WTC11 (cell line): ENCODE data around the gene OSBPL6. TPM values are rescaled to one million over a fixed set of nuclear protein-coding genes. Genes with fewer than 3 reads are reported as not detected.

Experiments
- ATAC-seq: fragments of 200-7000 bp; cut with Tn5 transposase; 2 replicates; pipeline ENCODE4 v1.10.0; 2021; ENCODE audit warnings: mild to moderate bottlenecking, moderate library complexity
- CTCF ChIA-PET: fragments of 300-600 bp; sonication (Branson Sonifier 250); formaldehyde crosslinking; loops from one replicate; lab custom pipeline; 2021; ENCODE audit warnings: antibody characterized with exemption; lab: Charles Lee
- POLR2A ChIA-PET: fragments of 350-600 bp; sonication (Branson Sonifier 250); formaldehyde crosslinking; loops from one replicate; lab custom pipeline; 2021; ENCODE audit warnings: antibody characterized with exemption; lab: Charles Lee
- DNase-seq: peaks from one replicate; pipeline ENCODE4 v3.0.0; 2021; ENCODE audit warnings: low spot score
- H3K27ac Mint-ChIP-seq: 2 replicates; pipeline ENCODE4 v1.8.0; 2021; ENCODE audit warnings: mixed read lengths
- H3K27me3 Mint-ChIP-seq: 2 replicates; pipeline ENCODE4 v1.8.0; 2021; ENCODE audit warnings: low read depth, mild to moderate bottlenecking, moderate library complexity, mixed read lengths
- H3K36me3 Mint-ChIP-seq: 2 replicates; pipeline ENCODE4 v1.8.0; 2021; ENCODE audit warnings: mixed read lengths
- H3K4me1 Mint-ChIP-seq: 2 replicates; pipeline ENCODE4 v1.8.0; 2022; ENCODE audit warnings: mixed read lengths
- H3K4me3 Mint-ChIP-seq: 2 replicates; pipeline ENCODE4 v1.8.0; 2021; ENCODE audit warnings: mild to moderate bottlenecking, moderate library complexity, mixed read lengths
- H3K9me3 Mint-ChIP-seq: 2 replicates; pipeline ENCODE4 v1.8.0; 2021; ENCODE audit warnings: mixed read lengths
- ERG ChIP-seq: fragments of 250-450 bp; sonication (Bioruptor Pico); IDR thresholded peaks from 2 replicates; pipeline ENCODE4 v1.8.0; 2021; ENCODE audit warnings: mild to moderate bottlenecking
- FOXK1 ChIP-seq: sonication (generic); formaldehyde crosslinking; IDR thresholded peaks from 2 replicates; pipeline ENCODE4 v1.8.0; 2022; ENCODE audit warnings: mild to moderate bottlenecking, moderate library complexity, missing genetic modification reagents
- HMGA2 ChIP-seq: fragments of 250-450 bp; sonication (Bioruptor Pico); IDR thresholded peaks from 2 replicates; pipeline ENCODE4 v1.4.0; 2021; ENCODE audit warnings: mild to moderate bottlenecking, moderate library complexity
- HMGXB4 ChIP-seq: sonication (generic); formaldehyde crosslinking; IDR thresholded peaks from 2 replicates; pipeline ENCODE4 v1.8.1; 2023; ENCODE audit warnings: mild to moderate bottlenecking, moderate library complexity, missing genetic modification reagents
- JUN ChIP-seq: sonication (generic); formaldehyde crosslinking; IDR thresholded peaks from 2 replicates; pipeline ENCODE4 v1.8.0; 2023; ENCODE audit warnings: mild to moderate bottlenecking, missing genetic modification reagents
- KAT7 ChIP-seq: sonication (generic); formaldehyde crosslinking; IDR thresholded peaks from 2 replicates; pipeline ENCODE4 v1.8.1; 2023; ENCODE audit warnings: missing genetic modification reagents, mild to moderate bottlenecking, borderline replicate concordance
- MYBL2 ChIP-seq: sonication (generic); formaldehyde crosslinking; IDR thresholded peaks from 2 replicates; pipeline ENCODE4 v1.8.1; 2023; ENCODE audit warnings: mild to moderate bottlenecking, moderate library complexity, missing genetic modification reagents
- PREB ChIP-seq: sonication (generic); formaldehyde crosslinking; IDR thresholded peaks from 2 replicates; pipeline ENCODE4 v1.8.1; 2022; ENCODE audit warnings: mild to moderate bottlenecking, missing genetic modification reagents, moderate library complexity, borderline replicate concordance
- SMAD3 ChIP-seq: sonication (generic); formaldehyde crosslinking; IDR thresholded peaks from 2 replicates; pipeline ENCODE4 v1.8.0; 2022; ENCODE audit warnings: missing genetic modification reagents, mild to moderate bottlenecking, borderline replicate concordance
- STAT6 ChIP-seq: sonication (generic); formaldehyde crosslinking; conservative IDR thresholded peaks from 2 replicates; pipeline ENCODE4 v1.8.1; 2023; ENCODE audit warnings: mild to moderate bottlenecking, low read depth, missing genetic modification reagents, moderate library complexity
- TCF7 ChIP-seq: sonication (generic); formaldehyde crosslinking; IDR thresholded peaks from 2 replicates; pipeline ENCODE4 v1.8.0; 2022; ENCODE audit warnings: mild to moderate bottlenecking, low read depth, missing genetic modification reagents, moderate library complexity
- TEAD4 ChIP-seq: sonication (generic); formaldehyde crosslinking; IDR thresholded peaks from 2 replicates; pipeline ENCODE4 v1.8.0; 2022; ENCODE audit warnings: mild to moderate bottlenecking, missing genetic modification reagents
- USF2 ChIP-seq: sonication (generic); formaldehyde crosslinking; IDR thresholded peaks from 2 replicates; pipeline ENCODE4 v1.8.1; 2023; ENCODE audit warnings: mild to moderate bottlenecking, missing genetic modification reagents, moderate library complexity
- ZNF121 ChIP-seq: sonication (generic); formaldehyde crosslinking; IDR thresholded peaks from 2 replicates; pipeline ENCODE4 v1.8.0; 2023; ENCODE audit warnings: missing genetic modification reagents
- ZNF512 ChIP-seq: sonication (generic); formaldehyde crosslinking; IDR thresholded peaks from 2 replicates; pipeline ENCODE4 v1.8.1; 2022; ENCODE audit warnings: missing genetic modification reagents, borderline replicate concordance
- ZNF532 ChIP-seq: fragments of 250-450 bp; sonication (Bioruptor Pico); IDR thresholded peaks from 2 replicates; pipeline ENCODE4 v1.9.0; 2021; ENCODE audit warnings: mild to moderate bottlenecking, borderline replicate concordance
- total RNA-seq: library from RNA; stranded (reverse); gene quantifications from 3 replicates; pipeline ENCODE4 v1.2.3, GENCODE V29; 2021

OSBPL6 gene
- total RNA-seq, 1 experiment from 2014 or later: 9.2 TPM

GRCh38 chr2:178295115-178295514 lies 100.8 kb downstream of the OSBPL6 start (continued):
- TF ChIP-seq PREB (CRISPR knock-in tag): no peak

GRCh38 chr2:178295906-178296305 lies 101.6 kb downstream of the OSBPL6 start:
- ATAC-seq (no peak), DNase-seq (no peak)
- Mint-ChIP-seq H3K27me3 (no peaks in the 10 kb centered on the region), H3K27ac (peak overlapping the region; percentile 8; the same call in 1 of the 2 replicates), H3K36me3 (peaks cover 4% of the 10 kb centered on the region), H3K4me1 (0 out of 2 replicates have a peak, but pooled peaks cover 2% of the 10 kb centered on the region), H3K4me3 (no peak overlapping the region), H3K9me3 (peaks cover 6% of the 10 kb centered on the region)
- POLR2A ChIA-PET: no interaction called here
- CTCF ChIA-PET: no interaction called here
- TF ChIP-seq ZNF512 (CRISPR knock-in tag) (no peak), FOXK1 (CRISPR knock-in tag) (no peak), KAT7 (CRISPR knock-in tag) (no peak), MYBL2 (CRISPR knock-in tag) (no peak), ZNF532 (CRISPR knock-in tag) (no peak), HMGXB4 (CRISPR knock-in tag) (no peak), ERG (CRISPR knock-in tag) (no peak), USF2 (CRISPR knock-in tag) (no peak), STAT6 (CRISPR knock-in tag) (no peak), SMAD3 (CRISPR knock-in tag) (no peak), TEAD4 (CRISPR knock-in tag) (no peak), HMGA2 (CRISPR knock-in tag) (no peak), ZNF121 (CRISPR knock-in tag) (no peak), JUN (CRISPR knock-in tag) (no peak), TCF7 (CRISPR knock-in tag) (no peak)
